ENCODE measurements around the gene PLEKHA5. TPM values are rescaled to one million over a fixed set of nuclear protein-coding genes. Genes with fewer than 3 reads are reported as not detected.
"Not testable (repeated sequence)": the region's sequence is repeated elsewhere in the genome, so short reads cannot be mapped to it uniquely, and the experiment has no call there.

PLEKHA5 gene
- total and polyA plus RNA-seq, 2 of the 4 experiments (the other 2 are of a cell fraction) = 5.3 to 12.2 TPM

- H2AFZ ChIP-seq (replicated peaks; ENCODE audit: low read length, poor library complexity); ATAC-seq (ENCODE audit: low read depth); H3K9me3 ChIP-seq (ENCODE audit: control insufficient read depth, insufficient read depth, low read length); H4K91ac ChIP-seq (ENCODE audit: insufficient read depth, low read depth, low read length); dilution Hi-C loops (cut with HindIII; ENCODE audit: low sequenced_read_pairs, unreplicated experiment); H3K36me3 ChIP-seq (ENCODE audit: control insufficient read depth, insufficient read depth, low read length); in situ Hi-C loops (cut with MboI; ENCODE audit: low sequenced_read_pairs); H3K9me1 ChIP-seq (ENCODE audit: insufficient read depth, low read length); H3K4me3 ChIP-seq (ENCODE audit: insufficient read depth, low read depth, low read length); CTCF ChIA-PET; H3K4me1 ChIP-seq (ENCODE audit: control insufficient read depth, insufficient read depth, low read length); H4K5ac ChIP-seq (ENCODE audit: low read depth, low read length); H3K18ac ChIP-seq (ENCODE audit: low read depth, low read length); H2BK5ac ChIP-seq (ENCODE audit: low read depth, low read length, poor library complexity, severe bottlenecking); DNase-seq; POLR2A ChIA-PET (ENCODE audit: unreplicated experiment); H3K56ac ChIP-seq (ENCODE audit: extremely low read depth, insufficient read depth, low read length); H3K9ac ChIP-seq (ENCODE audit: low read depth, low read length); H2BK20ac ChIP-seq (ENCODE audit: low read depth, low read length); H3K27me3 ChIP-seq (ENCODE audit: control insufficient read depth, insufficient read depth, low read length); H2BK120ac ChIP-seq (ENCODE audit: low read depth, low read length); H4K20me1 ChIP-seq (ENCODE audit: insufficient read depth, low read length); H3K23ac ChIP-seq (ENCODE audit: low read depth, low read length); intact Hi-C loops (cut with micrococcal nuclease); H3K4me2 ChIP-seq (ENCODE audit: low read depth, low read length); H3K27ac ChIP-seq (ENCODE audit: insufficient read depth, low read length); H2AK9ac ChIP-seq (replicated peaks; ENCODE audit: low read depth, low read length, poor library complexity); BruUV-seq (replicated peaks); H3K14ac ChIP-seq (replicated peaks; ENCODE audit: low read depth, low read length); H3K79me1 ChIP-seq (ENCODE audit: low read depth in 1 of 2, low read length in 2 of 2); H4K8ac ChIP-seq (ENCODE audit: low read depth in 2 of 2, low read length in 2 of 2); H2AK5ac ChIP-seq (ENCODE audit: low read depth, low read length): not testable (repeated sequence)
- H2BK15ac ChIP-seq (ENCODE audit: low read depth, low read length) = peak overlapping the region; percentile 64; the same call in 1 of the 3 replicates
- no CpG with 5 or more reads among the region's 4 CpGs for WGBS, 2 experiments (ENCODE audit: extremely low coverage in 2 of 2, insufficient read length in 1 of 2)
- H3K4ac ChIP-seq (ENCODE audit: low read depth, low read length) = peak overlapping the region; percentile 51; the same call in 1 of the 2 replicates
These were observed 37.1 kb upstream of the PLEKHA5 start for GRCh38 chr12:19092482-19092881.

All from IMR-90 (cell line).